Activated CD8-positive, alpha-beta T cell treated with anti-CD3 and anti-CD28 coated beads, Interleukin-2, amount 10 ng/mL, durations not matched to agents 7 days and 5 days (primary cell): ENCODE measurements around the gene BGN. TPM values are rescaled to one million over a fixed set of nuclear protein-coding genes. Genes with fewer than 3 reads are reported as not detected.

Source experiments
- ATAC-seq: fragments of 150-1000 bp; cut with Tn5 transposase; one replicate; pipeline ENCODE4 v1.10.0; 2021; ENCODE audit warnings: moderate library complexity
- CTCF ChIA-PET: fragments of 350-600 bp; sonication (Branson Sonifier 250); formaldehyde crosslinking; loops from one replicate; lab custom pipeline; 2021; ENCODE audit warnings: antibody characterized with exemption; lab: Charles Lee
- POLR2A ChIA-PET: fragments of 350-600 bp; sonication (Branson Sonifier 250); formaldehyde crosslinking; loops from one replicate; lab custom pipeline; 2021; ENCODE audit warnings: antibody characterized with exemption; lab: Charles Lee
- DNase-seq: peaks from one replicate; pipeline ENCODE4 v3.0.0-alpha.2; 2020
- H3K27ac Mint-ChIP-seq: one replicate; pipeline ENCODE4 v1.8.0; 2021; ENCODE audit warnings: mild to moderate bottlenecking, mixed read lengths
- H3K27me3 Mint-ChIP-seq: one replicate; pipeline ENCODE4 v1.8.0; 2021; ENCODE audit warnings: low read depth, mixed read lengths
- H3K36me3 Mint-ChIP-seq: one replicate; pipeline ENCODE4 v1.8.0; 2021; ENCODE audit warnings: low read depth, mixed read lengths
- H3K4me1 Mint-ChIP-seq: one replicate; pipeline ENCODE4 v1.8.0; 2021; ENCODE audit warnings: low read depth, mixed read lengths
- H3K4me3 Mint-ChIP-seq: one replicate; pipeline ENCODE4 v1.8.0; 2021; ENCODE audit warnings: mild to moderate bottlenecking, mixed read lengths
- H3K9me3 Mint-ChIP-seq: one replicate; pipeline ENCODE4 v1.8.0; 2022; ENCODE audit warnings: mixed read lengths; ENCODE audit not compliant: insufficient read depth
- total RNA-seq, 2 experiments: library from RNA; stranded (reverse); gene quantifications; one replicate each; pipeline ENCODE4 v1.2.3, GENCODE V29; 2021

BGN gene
- total RNA-seq, 2 experiments from 2014 or later: not detected

DNA sequence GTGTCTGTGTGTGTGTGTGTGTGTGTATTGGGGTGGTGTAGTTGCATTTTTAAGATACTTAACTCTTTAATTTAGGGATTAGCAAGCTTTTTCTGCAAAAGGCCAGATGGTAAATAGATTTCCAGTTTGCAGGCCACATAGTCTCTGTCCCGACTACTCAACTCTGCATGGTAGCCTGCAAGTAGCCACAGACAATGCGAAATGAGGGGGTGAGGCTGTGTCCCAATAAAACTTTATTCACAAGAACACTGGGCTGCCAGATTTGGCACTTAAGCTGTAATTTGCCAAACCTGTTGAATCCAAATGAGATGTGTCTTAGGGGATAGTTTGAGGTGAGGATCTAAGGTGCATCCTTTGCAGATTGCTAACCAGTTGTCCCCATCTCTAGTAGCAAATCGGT is 29.5 kb downstream of the BGN start:
- H3K4me1 Mint-ChIP-seq: peaks cover 9% of the 10 kb centered on the region
- ChIA-PET POLR2A (no interaction called here), CTCF (no interaction called here)
- DNase-seq (no peak), ATAC-seq (no peak)
- H3K4me3 Mint-ChIP-seq: no peak overlapping the region
- H3K27ac Mint-ChIP-seq: no peak overlapping the region
- peaks cover 2% of the 10 kb centered on the region for H3K27me3 Mint-ChIP-seq
- H3K36me3 Mint-ChIP-seq: no peaks in the 10 kb centered on the region
- no peaks in the 10 kb centered on the region for H3K9me3 Mint-ChIP-seq

DNA sequence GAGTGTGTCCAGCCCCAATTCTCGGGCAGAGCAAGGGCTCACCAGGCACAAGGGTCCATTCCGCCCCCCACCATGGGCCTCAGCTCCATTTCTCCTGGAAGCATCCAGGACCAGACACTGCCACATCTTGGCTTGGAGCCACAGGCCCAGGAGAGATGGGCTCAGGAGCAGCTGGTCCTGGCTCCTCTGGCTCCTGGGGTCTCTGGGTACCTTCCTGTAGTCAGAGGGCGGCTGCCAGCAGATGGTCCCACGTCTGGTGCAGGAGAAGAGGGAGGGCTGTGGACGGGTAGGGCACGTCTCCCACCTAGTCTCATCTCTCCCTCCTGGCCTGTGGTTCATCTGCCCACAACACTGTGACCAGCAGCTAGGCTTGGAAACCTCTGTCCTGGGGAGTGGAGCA is 30.7 kb downstream of the BGN start:
- no peak overlapping the region for H3K27ac Mint-ChIP-seq
- ChIA-PET CTCF (no interaction called here), POLR2A (no interaction called here)
- no peak overlapping the region for H3K4me3 Mint-ChIP-seq
- DNase-seq (no peak), ATAC-seq (no peak)
- no peaks in the 10 kb centered on the region for H3K27me3 Mint-ChIP-seq
- no peaks in the 10 kb centered on the region for H3K9me3 Mint-ChIP-seq
- peaks cover 5% of the 10 kb centered on the region for H3K4me1 Mint-ChIP-seq
- H3K36me3 Mint-ChIP-seq: no peaks in the 10 kb centered on the region

DNA sequence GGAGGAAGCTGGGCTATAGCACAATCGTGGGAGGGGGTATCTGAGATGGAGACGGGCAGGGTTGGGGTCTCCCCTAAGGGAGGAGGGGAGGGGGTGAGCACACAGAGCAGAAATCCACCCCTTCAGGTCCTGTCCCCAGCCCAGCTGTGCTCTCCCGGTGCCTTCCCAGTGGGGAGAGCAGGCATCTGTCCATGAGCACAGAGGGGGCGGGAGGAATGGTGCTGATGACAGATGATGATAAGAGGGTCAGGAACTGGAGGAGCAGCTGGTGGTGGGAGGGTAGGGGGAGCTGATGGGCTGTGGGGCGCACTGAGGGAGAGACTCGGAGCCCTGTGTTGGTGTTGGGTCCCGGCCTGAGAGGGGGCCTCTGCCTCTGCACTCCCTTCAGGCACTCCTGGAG is 31.3 kb downstream of the BGN start:
- ChIA-PET CTCF (no interaction called here), POLR2A (no interaction called here)
- Mint-ChIP-seq H3K4me3 (no peak overlapping the region), H3K27me3 (no peaks in the 10 kb centered on the region), H3K27ac (no peak overlapping the region), H3K4me1 (peaks cover 5% of the 10 kb centered on the region), H3K36me3 (no peaks in the 10 kb centered on the region), H3K9me3 (no peaks in the 10 kb centered on the region)
- ATAC-seq (no peak), DNase-seq (no peak)

DNA sequence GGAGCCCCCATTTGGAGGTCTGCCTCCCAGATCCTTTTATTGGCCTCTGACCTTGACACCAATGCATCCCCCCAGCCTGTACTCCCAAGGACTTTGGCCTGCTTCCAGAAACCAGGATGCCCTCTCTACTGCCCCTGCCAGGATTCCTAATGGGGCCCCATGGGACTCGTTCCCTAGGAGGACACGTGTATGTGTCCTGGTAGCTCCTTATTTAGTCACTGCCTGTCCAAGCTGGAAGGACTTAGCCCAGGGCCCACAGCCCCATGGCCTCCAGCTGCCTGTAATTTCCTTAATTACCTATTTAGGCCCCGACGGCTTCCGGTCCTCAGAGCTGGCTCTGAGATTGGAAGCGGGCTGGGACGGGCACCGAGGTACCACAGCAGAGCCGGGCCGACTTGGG is 32.0 kb downstream of the BGN start:
- DNase-seq: no peak
- ChIA-PET POLR2A (no interaction called here), CTCF (interaction anchor here (1.1 kb wide), 1 partner anchor 12 kb away, joined by 3 read pairs; no protein-coding TSS in a partner anchor)

DNA sequence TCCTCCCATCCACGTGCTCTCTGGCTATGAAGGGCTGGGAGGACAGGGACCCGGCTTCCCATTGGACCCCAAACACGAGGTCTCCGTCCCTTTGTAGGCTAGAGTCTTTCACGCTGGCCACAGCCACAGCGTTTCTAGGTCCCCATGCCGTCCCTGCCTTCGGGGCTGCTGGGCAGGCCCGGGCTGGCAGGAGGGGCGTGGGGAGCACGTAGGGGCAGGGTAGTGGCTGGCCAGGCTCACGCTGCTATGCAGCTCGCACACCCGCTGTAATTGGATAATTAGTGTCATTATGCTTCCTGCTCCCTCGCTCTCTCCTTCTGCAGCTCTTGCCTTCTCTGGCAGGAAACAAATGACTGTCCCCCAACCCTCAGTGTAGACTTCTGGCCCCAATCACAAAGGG is 32.4 kb downstream of the BGN start:
- H3K9me3 Mint-ChIP-seq: no peaks in the 10 kb centered on the region
- H3K36me3 Mint-ChIP-seq: no peaks in the 10 kb centered on the region
- no peak overlapping the region for H3K27ac Mint-ChIP-seq
- ATAC-seq: no peak
- no peaks in the 10 kb centered on the region for H3K27me3 Mint-ChIP-seq
- ChIA-PET POLR2A (no interaction called here), CTCF (interaction anchor here (1.1 kb wide), 1 partner anchor 12 kb away, joined by 3 read pairs; no protein-coding TSS in a partner anchor)
- no peak overlapping the region for H3K4me3 Mint-ChIP-seq
- DNase-seq: no peak
- no peaks in the 10 kb centered on the region for H3K4me1 Mint-ChIP-seq

More for the DNA sequence above, 32.0 kb downstream of the BGN start:
- Mint-ChIP-seq H3K27me3 (no peaks in the 10 kb centered on the region), H3K36me3 (no peaks in the 10 kb centered on the region), H3K9me3 (no peaks in the 10 kb centered on the region), H3K4me1 (peaks cover 3% of the 10 kb centered on the region), H3K4me3 (no peak overlapping the region), H3K27ac (no peak overlapping the region)
- ATAC-seq: no peak

DNA sequence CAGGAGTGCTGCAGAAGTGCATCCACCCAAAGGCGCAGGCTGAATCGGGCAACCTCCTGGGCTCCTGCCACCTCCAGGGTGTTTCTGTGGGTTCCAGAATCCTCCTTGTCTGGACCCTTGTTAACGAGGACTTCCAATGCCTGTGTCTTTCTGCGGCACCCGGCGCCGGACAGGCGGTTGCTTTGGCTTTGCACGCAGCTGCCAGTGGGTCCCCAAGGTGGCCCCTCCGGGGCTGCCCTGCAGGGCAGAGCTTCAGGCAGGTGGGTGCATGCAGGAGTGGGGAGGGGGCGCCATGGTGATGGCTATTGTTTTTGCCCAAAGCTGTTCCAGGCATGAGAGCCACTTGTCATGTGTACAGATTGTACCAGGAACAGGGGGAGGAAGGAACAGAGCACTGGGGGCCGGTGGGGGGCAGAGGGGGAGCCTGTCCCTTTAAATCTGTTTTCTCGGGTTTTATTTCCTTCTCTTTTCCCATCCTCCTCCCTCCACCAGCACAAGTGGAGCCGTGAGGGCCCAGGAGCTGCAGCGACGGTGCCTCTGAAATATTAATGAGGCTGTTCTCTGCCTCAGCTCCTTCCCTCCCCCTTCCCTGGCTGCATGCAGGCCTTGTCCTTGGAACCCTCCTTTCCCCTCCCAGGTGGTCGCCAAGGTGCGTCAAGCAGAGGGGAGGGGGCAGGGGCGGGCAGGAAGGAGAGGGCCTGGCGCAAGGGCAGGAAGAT is 35.8 kb downstream of the BGN start:
- no peaks in the 10 kb centered on the region for H3K27me3 Mint-ChIP-seq
- H3K4me1 Mint-ChIP-seq: no peaks in the 10 kb centered on the region
- ATAC-seq (no peak), DNase-seq (no peak)
- no peaks in the 10 kb centered on the region for H3K36me3 Mint-ChIP-seq
- H3K27ac Mint-ChIP-seq: no peak overlapping the region
- no peaks in the 10 kb centered on the region for H3K9me3 Mint-ChIP-seq
- CTCF ChIA-PET: interaction anchor here (2.0 kb wide), 1 partner anchor 9 kb away, joined by 4 read pairs; no protein-coding TSS in a partner anchor
- POLR2A ChIA-PET: no interaction called here
- no peak overlapping the region for H3K4me3 Mint-ChIP-seq

DNA sequence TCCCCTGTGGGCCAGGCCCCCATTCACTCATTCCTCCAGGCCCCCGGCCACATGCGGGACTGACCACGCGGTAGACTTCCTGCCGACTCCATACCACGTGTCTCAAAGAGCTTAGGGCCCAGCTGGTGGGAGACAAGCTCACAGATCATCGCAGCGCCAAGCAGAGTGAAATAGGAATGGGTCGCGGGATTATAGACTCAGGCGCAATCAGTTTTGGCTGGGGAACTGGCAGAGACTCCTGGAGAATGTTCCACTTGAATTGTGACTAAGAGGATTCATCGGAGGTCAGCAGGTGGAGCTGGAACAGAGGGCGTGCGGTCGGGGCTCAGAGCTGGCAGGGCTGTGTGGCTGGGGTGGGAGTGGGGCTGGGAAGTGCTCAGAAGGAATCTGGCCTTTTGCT is 38.3 kb downstream of the BGN start:
- ChIA-PET POLR2A (no interaction called here), CTCF (no interaction called here)
- H3K36me3 Mint-ChIP-seq: no peaks in the 10 kb centered on the region
- H3K27ac Mint-ChIP-seq: no peak overlapping the region
- no peak for ATAC-seq
- H3K4me1 Mint-ChIP-seq: no peaks in the 10 kb centered on the region
- no peak for DNase-seq
- no peaks in the 10 kb centered on the region for H3K9me3 Mint-ChIP-seq
- no peaks in the 10 kb centered on the region for H3K27me3 Mint-ChIP-seq
- H3K4me3 Mint-ChIP-seq: no peak overlapping the region

DNA sequence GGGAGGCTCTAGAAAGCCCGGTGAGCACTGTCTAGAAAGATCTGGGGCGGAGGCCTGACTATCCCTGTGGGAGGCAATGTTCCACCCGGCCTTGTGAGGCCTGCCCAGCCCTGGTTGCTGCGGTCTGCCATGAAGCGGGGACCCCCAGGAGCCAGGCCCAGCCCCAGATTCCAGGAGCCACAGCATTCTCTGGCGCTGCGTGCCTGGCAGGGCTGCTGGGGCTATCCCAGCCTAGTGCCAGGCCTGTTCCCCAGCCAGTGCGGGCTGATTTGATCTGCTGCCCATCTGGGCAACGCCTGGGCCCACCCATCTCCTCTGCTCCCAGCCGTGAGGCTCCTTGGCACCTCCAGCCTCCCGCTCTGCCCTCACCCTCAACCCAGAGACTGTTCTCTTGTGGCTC is 42.3 kb downstream of the BGN start:
- H3K27me3 Mint-ChIP-seq: no peaks in the 10 kb centered on the region
- no peaks in the 10 kb centered on the region for H3K4me1 Mint-ChIP-seq
- DNase-seq (no peak), ATAC-seq (no peak)
- no peaks in the 10 kb centered on the region for H3K36me3 Mint-ChIP-seq
- no peak overlapping the region for H3K4me3 Mint-ChIP-seq
- CTCF ChIA-PET: interaction anchor here (1.0 to 4.3 kb wide), 2 partner anchors 125 to 132 kb away, joined by 3 to 48 read pairs; no protein-coding TSS in a partner anchor
- H3K27ac Mint-ChIP-seq: no peak overlapping the region
- no peaks in the 10 kb centered on the region for H3K9me3 Mint-ChIP-seq
- POLR2A ChIA-PET: no interaction called here

DNA sequence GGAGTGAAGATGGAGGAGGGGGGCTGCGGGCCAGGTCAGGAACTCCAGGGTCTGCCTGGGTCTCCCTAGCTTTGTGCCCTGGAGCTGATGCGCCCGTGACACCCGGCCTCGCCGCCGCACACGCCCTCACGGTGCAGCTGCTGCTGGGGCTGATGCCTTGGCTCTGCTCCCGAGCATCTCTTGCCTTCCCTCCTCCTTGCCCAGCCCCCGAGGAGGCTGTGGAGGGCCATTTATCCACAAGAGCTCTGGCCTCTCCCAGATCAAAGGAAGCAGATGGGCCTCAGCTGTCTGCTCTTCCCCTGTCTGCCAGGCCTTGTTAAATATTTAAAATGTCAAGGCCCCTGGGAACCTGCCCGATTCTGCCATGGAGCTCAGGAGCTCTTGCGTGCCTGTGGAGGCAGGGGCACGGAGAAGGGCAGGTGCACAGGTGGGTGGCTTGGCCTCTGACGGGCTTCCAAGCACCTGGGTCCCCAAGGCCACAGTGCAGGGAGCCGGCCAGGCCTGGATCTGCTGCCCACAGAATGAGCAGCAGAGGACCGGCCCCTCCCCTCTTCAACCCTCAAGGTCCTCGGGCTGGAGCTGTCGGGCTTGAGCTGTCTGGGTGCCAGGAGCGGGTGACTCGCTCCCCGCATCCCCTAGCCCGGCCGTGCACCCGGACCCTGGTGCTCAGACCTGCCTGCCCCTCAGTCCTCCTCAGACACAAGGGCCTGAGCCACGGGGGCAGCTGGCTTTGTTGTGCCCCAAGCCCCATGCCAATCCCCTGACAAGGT is 42.9 kb downstream of the BGN start:
- Mint-ChIP-seq H3K4me3 (no peak overlapping the region), H3K4me1 (no peaks in the 10 kb centered on the region), H3K36me3 (no peaks in the 10 kb centered on the region), H3K9me3 (no peaks in the 10 kb centered on the region), H3K27ac (no peak overlapping the region), H3K27me3 (no peaks in the 10 kb centered on the region)
- no peak for DNase-seq
- no peak for ATAC-seq
- ChIA-PET POLR2A (no interaction called here), CTCF (interaction anchor here (1.0 to 4.3 kb wide), 2 partner anchors 124 to 131 kb away, joined by 3 to 48 read pairs; no protein-coding TSS in a partner anchor)

DNA sequence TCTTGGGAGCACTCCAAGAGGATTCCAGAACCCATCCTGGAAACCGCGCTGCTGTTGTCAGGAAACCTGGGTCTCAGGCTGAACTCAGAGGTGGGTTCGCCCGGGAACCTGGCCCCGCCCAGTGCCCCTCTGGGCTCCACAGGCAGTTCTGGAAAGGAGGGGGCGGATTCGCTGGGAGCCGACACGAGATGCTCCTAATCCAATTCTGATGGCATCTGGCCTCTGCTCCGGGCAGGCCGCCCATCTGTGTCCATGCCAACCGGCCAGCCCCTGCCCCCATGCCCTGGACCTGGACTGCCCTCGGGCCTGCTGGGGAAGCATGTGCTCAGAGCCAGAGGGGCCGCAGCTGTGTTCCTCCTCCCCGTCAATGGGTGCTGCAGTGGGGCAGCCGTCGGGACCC is 43.6 kb downstream of the BGN start:
- ATAC-seq (no peak), DNase-seq (no peak)
- H3K36me3 Mint-ChIP-seq: no peaks in the 10 kb centered on the region
- H3K9me3 Mint-ChIP-seq: no peaks in the 10 kb centered on the region
- no peaks in the 10 kb centered on the region for H3K27me3 Mint-ChIP-seq
- H3K4me3 Mint-ChIP-seq: no peak overlapping the region
- CTCF ChIA-PET: interaction anchor here (1.2 to 4.3 kb wide), 4 partner anchors 10 to 506 kb away, joined by 3 to 48 read pairs (median 10); no protein-coding TSS in a partner anchor
- no peaks in the 10 kb centered on the region for H3K4me1 Mint-ChIP-seq
- POLR2A ChIA-PET: no interaction called here
- no peak overlapping the region for H3K27ac Mint-ChIP-seq

DNA sequence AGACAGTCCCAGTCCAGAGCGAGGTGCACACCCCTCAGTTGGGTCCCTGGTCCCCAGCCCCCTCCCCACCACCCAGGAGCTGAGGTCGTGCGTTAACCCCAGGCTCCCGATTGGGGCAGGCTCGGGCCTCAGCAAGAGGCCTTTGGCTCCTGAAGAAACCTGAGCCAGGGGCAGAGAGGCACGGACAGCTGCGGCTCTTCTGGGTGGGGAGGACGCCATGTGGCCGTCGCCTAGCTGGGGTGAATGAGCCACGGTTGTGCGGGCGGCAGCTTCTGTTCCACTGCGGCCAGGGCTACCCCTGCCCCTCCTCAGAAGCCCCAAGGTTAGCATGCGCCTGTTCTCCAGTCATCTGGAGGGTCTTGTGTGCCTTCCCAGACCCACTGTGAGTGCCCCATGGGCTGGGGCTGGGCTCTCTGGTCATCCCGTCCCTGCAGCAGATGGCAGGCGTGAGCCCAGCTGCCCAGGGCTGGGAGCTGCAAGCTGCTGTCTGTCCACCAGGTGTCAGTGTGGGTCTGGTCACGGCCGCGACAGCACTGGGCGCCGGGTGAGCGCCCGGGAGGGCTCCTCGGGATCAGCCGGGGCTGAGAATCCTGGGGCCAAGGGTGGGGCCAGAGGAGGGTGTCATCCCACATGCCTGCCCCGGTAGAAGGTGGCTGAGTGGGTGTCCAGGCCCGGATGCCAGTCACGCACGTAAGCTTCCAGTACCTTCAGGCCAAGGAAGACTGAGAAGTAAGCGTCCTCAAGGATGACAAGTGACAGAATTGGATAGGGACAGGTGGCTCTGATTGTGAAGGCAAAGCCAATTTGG is 44.6 kb downstream of the BGN start:
- POLR2A ChIA-PET: no interaction called here
- Mint-ChIP-seq H3K9me3 (no peaks in the 10 kb centered on the region), H3K27me3 (no peaks in the 10 kb centered on the region), H3K36me3 (no peaks in the 10 kb centered on the region), H3K27ac (no peak overlapping the region), H3K4me3 (no peak overlapping the region), H3K4me1 (no peaks in the 10 kb centered on the region)
- CTCF ChIA-PET: interaction anchor here (0.7 to 4.3 kb wide), 19 partner anchors 9 to 597 kb away, joined by 3 to 48 read pairs (median 5); no protein-coding TSS in a partner anchor
- ATAC-seq: peak; percentile 91
- DNase-seq: peak; percentile 63
